ENCODE results near the gene BAX.
A peak's percentile ranks its signal among the peaks of the same experiment; 100 is the strongest.

Gene BAX

DNA sequence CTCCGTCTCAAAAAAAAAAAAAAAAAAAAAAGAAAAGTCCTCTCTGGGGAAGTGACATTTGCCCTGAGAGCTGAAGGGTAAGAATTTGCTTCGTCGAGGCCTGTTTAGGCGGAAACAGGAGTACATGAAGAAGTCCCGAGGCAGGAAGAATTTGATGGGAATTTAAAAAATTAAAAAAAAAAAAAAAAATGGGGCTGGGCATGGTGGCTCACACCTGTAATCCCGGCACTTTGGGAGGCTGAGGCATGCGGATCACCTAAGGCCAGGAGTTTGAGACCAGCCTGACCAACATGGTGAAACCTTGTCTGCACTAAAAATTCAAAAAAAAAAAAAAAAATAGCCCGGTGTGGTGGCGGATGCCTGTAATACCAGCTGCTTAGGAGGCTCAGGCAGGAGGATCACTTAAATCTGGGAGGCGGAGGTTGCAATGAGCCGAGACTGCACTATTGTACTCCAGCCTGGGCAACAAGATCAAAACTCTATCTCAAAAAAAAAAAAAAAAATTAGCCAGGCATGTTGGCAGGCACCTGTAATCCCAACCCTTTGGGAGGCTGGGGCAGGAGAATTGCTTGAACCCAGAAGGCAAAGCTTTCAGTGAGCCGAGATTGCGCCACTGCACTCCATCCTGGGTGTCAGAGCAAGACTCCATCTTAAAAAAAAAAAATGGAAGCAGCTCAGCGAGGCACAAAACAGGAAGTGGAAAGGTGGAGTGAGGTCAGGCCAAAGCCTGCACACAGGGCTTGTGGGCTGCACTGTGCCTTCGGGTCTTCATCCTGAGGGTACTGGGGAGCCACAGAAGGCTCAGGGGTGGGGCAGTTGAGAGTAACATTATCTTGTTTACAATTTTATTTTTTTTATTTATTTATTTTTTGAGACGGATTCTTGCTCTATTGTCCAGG, 4.9 kb downstream of the BAX start:
- no peak for DNase-seq (ENCODE audit: low read depth, low spot score)
- H3K4me3 ChIP-seq (ENCODE audit: low read length): no peak overlapping the region

DNA sequence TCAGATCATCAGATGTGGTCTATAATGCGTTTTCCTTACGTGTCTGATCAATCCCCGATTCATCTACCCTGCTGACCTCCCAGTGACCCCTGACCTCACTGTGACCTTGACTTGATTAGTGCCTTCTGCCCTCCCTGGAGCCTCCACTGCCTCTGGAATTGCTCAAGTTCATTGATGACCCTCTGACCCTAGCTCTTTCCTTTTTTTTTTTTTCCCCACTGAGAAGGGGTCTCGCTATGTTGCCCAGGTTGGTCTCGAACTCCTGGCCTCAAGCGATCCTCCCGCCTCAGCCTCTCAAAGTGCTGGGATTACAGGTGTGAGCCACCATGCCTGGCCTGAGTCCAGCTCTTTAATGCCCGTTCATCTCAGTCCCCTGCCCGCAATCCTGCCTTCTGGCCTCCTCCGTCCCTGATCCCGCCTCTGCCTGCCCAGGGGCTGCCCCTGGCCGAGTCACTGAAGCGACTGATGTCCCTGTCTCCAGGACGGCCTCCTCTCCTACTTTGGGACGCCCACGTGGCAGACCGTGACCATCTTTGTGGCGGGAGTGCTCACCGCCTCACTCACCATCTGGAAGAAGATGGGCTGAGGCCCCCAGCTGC, 6.5 kb downstream of the BAX start:
- no peak overlapping the region for H3K4me3 ChIP-seq (ENCODE audit: low read length)
- DNase-seq (ENCODE audit: low read depth, low spot score): no peak

DNA sequence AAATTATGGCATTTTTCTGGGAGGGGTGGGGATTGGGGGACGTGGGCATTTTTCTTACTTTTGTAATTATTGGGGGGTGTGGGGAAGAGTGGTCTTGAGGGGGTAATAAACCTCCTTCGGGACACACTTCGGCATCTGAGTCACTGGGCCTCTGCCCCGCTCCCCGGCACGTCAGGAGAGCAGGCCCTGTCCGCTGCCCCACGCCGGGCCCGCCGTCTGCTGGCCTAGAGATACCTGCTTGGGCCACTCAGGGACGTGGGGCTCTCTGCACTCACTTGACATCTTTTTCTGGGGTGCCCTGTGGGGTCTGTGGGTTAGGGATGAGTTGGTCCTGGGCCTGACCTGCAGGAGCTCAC, 7.0 kb downstream of the BAX start:
- no peak for DNase-seq (ENCODE audit: low read depth, low spot score)
- no peak overlapping the region for H3K4me3 ChIP-seq (ENCODE audit: low read length)

DNA sequence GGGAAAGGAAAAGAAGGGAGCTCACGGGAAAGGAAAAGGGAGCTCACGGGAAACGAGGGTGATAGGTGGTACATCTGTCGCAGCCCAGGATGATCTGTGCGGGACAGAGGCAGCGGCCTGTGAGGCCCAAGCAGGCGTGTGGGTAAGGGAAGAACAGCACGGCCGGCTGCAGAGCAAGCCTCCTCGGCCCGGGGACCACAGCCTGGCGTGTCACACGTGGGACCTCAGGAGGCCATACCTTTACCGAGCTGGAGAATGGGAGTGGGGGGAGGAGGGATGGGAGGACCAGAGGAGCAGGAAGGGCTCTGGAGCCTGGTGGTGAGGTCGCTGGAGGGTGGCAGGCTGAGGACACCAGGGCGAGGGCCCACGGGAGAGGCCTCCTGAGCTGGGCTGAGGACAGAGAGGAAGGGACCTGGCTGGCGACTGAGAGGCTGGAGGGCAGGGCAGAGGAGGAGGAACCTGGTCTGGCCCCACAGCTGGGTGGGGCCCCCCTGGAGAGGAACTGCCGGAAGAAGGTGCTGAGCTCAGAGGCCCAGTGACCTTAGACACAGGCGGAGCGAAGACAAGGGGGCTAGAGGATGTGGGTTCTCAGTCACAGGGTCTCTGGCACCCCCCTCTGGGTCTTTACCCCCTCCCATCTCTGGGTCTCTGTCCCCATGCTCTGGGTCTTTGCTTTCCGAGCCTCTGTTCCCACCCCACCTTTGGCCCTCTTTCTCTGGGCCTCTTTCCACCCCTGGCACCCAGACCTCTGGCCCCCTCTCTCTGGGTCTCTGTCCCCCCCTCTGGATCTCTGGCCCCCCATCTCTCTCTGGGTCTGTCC, 7.6 kb downstream of the BAX start:
- H3K4me3 ChIP-seq (ENCODE audit: low read length): no peak overlapping the region
- no peak for DNase-seq (ENCODE audit: low read depth, low spot score)

DNA sequence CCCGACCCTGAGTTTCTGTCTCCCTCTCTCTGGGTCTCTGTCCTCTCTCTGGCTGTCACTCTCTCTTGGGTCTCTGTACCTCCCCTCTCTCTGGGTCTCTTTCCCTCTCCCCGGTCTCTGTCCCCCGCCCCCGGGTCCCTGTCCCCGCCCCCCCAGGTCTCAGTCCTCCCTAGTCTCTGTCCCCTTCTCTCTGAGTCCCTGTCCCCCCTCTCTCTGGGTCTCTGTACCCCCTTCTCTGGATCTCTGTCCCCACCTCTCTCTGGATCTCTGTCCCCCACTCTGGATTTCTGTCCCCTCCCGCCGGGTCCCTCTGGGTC, 8.1 kb downstream of the BAX start:
- H3K4me3 ChIP-seq (ENCODE audit: low read length): no peak overlapping the region

DNA sequence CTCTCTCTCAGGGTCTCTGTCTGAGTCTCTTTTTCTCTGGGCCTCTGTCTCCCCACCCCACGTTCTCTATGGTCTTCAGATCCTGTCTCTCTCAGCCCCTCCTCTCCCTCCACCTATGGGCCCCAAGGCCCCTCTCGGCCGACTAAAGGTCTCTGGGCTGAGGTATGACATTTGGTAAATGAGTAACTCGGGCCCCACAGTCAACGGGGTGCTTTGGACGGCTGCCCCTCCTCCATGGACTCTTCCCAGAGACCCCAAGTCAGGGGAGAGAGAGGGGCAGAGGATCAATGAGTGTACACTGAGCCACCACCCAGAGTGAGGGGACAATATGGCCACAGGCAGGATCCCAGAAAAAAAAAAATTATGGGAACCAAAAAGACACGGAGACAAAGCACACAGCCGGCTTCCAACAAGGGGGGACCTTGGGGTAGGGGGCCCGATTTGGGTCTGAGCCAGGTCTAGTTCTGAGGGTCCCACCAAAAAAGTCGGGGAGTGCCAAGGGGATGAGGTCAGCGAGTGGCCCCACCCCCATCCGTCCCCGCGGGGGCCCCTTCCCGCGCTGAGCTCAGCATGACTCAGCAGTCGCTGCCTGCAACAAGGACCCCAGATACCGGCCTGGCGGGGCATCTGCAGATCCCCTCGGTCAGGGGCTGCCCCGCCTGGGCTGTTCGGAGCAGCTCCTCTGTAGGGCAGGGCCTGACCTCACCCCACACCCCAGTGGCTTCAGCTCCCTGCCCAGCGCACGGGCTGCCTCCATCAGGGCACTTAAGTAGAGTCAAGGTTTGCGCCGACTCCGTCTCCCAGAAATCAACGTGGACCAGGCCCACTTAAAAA, 8.9 kb downstream of the BAX start:
- no peak for DNase-seq (ENCODE audit: low read depth, low spot score)
- no peak overlapping the region for H3K4me3 ChIP-seq (ENCODE audit: low read length)

More for the DNA sequence above, 8.1 kb downstream of the BAX start:
- DNase-seq (ENCODE audit: low read depth, low spot score): no peak

DNA sequence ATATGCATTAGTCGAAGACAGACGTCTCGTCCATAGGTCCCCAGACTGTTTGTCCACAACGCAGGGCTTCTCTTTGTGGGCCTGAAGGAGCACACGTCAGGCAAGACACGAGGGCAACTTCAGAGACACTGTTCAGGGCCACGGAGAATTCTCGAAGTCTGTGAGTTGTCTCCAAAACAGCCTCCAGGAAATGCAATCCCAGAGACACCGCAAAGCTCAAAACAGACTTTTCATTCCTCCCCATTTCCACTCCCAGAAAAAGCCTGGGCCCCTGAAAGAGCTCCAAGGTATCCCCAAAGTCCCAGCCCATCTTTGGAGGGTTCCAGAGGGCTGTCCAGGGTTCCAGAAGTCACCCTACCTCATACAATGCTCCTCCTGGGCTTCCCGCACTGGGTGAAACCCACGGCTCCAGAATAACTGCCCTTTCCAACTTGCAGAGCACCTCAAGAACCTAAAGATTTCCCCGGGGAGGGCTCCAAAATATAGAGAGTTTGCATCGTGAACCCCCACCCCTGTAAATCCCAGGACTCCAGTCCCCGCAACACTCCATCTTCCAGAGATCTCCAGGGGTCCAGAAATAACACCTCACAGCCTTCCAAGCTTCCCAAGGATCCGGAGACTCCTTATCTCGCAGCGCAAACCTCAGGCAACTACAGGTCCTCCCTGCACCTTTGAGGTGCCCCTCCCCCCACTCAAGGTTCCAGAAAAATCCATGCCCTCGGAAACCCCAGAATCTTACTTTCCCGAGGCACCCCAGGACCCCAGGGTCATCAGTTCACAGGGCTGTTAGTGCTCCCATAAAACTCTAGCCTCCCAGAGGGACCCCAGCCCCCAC, 9.7 kb downstream of the BAX start:
- no peak for DNase-seq (ENCODE audit: low read depth, low spot score)
- peak overlapping the region; percentile 78 for H3K4me3 ChIP-seq (ENCODE audit: low read length)

DNA sequence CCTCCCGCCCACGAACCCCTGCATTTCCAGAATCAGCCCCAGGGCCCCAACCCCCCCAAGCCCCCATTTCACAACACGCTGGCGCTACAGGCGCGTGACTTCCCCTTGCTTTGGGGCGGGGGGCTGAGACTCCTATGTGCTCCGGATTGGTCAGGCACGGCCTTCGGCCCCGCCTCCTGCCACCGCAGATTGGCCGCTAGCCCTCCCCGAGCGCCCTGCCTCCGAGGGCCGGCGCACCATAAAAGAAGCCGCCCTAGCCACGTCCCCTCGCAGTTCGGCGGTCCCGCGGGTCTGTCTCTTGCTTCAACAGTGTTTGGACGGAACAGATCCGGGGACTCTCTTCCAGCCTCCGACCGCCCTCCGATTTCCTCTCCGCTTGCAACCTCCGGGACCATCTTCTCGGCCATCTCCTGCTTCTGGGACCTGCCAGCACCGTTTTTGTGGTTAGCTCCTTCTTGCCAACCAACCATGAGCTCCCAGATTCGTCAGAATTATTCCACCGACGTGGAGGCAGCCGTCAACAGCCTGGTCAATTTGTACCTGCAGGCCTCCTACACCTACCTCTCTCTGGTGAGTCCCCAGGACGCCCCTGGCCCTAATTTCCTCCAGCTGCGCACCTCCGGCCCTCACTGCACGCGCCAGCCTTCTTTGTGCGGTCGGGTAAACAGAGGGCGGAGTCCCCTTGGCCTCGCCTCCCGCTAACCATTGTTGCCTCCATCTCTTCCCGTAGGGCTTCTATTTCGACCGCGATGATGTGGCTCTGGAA, 10.5 kb downstream of the BAX start, which contains the start of gene FTL:
Gene FTL (plus strand): TSS at position 270 of the 766 bp plus-strand sequence. CDS start 199 bp downstream, at position 469.
- DNase-seq (ENCODE audit: low read depth, low spot score): peak; percentile 88

DNA sequence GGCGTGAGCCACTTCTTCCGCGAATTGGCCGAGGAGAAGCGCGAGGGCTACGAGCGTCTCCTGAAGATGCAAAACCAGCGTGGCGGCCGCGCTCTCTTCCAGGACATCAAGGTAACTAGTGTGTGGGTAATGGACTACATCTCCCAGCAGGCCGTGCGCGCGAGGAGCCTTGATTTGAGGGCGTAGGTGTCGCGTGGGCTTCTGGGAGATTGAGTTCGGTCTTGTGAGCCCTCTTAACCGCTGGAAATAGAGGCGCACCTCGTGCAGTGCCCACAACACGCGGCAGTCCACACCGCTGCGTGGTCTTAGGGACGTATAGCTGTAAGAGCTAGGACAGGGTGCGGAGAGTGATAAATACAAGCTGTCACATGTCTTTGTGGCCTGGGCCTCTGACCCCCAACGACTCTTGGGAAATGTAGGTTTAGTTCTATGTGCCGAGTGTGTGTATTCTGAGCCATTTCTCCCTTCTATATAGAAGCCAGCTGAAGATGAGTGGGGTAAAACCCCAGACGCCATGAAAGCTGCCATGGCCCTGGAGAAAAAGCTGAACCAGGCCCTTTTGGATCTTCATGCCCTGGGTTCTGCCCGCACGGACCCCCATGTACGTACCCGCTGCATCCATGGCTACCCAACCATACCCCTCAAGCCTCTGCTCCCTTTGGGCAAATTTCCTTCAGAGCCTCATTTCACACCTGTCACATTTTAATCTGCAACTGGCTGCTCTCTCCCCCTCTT, 11.3 kb downstream of the BAX start:
- peak overlapping the region; percentile 78 for H3K4me3 ChIP-seq (ENCODE audit: low read length)
- peak; percentile 91 for DNase-seq (ENCODE audit: low read depth, low spot score)

More for the DNA sequence above, 10.5 kb downstream of the BAX start, which contains the start of gene FTL:
- peak within 1 kb of the TSS; percentile 78 for H3K4me3 ChIP-seq (ENCODE audit: low read length)

DNA sequence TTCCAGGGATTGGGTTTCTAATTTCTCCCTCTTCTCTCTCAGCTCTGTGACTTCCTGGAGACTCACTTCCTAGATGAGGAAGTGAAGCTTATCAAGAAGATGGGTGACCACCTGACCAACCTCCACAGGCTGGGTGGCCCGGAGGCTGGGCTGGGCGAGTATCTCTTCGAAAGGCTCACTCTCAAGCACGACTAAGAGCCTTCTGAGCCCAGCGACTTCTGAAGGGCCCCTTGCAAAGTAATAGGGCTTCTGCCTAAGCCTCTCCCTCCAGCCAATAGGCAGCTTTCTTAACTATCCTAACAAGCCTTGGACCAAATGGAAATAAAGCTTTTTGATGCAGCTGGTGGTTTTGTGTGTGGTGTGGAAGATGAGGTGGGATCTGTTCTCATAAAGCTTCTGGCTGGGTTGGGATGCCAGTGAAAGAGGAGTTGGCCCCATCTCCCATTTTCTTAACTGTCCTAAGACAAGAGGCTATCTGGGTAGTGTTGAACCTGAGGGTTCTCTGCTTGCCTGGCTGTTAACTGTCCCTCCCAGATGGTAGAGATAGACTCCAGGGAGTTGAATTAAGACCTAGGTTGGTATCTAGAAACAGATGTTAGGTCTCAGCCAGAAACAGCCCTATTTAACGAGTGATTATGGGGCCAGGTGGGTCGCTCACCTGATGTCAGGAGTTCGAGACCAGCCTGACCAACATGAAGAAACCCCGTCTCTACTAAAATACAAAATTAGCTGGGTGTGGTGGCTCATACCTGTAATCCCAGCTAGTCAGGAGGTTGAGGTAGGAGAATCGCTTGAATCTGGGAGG, 12.1 kb downstream of the BAX start:
- no peak for DNase-seq (ENCODE audit: low read depth, low spot score)
- H3K4me3 ChIP-seq (ENCODE audit: low read length): peak overlapping the region; percentile 78

DNA sequence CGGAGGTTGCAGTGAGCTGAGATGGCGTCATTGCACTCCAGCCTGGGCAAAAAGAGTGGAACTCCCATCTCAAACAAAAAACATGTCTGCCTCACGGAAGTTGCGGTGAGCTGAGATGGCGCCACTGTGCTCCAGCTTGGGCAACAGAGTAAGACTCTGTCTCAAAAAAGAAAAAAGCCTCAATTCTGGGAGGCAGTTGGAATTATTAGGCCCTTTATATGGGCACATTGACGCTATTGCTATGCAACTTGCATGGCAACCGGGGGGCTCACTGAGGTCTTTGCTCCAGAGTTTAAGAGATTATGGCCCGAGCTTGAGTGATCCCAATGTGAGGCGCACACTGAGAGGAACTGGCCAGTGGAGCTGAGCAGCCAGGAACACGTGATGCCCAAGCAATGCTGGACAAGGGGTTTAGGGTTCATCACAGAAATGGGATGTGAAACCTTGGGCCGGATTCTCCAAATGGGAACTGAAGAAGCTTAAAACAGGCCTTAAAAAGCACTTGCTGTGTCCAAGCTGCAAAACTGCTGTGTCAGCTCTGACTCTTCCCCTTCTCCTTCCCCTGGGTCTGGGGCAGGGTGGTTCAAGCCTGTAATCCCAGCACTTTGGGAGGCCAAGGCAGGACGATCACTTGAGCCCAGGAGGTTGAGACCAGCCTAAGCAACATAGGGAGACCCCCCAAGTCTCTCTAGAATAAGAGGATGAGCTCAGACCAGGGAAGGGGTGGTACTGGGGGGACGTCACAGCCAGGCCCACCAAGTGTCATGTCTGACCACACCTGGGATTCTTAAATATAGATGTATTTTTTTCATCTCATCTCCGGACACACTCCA, 12.9 kb downstream of the BAX start:
- no peak overlapping the region for H3K4me3 ChIP-seq (ENCODE audit: low read length)
- no peak for DNase-seq (ENCODE audit: low read depth, low spot score)

DNA sequence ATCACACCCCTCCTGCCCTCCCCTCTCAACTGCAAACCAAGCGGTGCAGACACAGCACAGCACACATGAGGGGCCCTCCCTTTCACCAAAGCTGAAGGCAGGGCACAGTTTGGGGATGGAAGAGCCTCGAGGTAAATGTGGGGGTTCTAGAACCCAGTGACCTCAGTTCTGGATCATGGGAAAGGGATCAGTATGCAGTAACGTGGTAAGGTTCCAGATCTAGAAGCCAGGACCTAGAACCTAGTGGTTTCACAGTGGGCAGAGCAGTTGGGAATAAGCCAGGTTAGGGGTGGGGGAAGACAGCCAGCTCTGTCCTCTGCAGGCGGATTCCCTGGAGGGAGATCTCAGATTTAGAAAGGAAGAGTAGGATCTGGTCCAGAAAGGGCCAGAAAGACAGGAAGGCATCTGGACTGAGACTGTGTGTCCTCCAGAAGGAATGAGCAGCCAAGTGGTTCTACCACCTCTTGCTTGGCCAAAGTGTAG, 13.5 kb downstream of the BAX start:
- DNase-seq (ENCODE audit: low read depth, low spot score): no peak
- no peak overlapping the region for H3K4me3 ChIP-seq (ENCODE audit: low read length)

DNA sequence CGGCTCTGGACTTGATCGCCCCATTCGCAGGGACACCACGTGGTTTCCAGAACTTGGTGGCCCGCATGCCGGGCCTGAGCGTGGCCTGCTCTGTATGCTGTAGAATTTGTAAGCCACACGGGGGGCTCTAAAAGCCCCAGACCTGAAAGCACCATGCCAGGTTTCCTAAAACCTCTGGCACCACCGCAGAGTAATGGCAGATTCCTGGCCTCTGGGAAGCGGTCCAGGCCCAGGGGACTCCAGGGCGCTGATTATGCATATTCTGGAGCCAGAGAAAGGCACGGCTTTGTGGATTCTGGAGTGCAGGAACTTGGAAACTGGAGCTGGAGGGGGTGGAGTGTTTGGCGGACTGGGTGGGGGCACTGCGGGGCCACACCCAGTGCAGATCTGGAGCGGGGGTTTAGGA, 14.1 kb downstream of the BAX start:
- no peak for DNase-seq (ENCODE audit: low read depth, low spot score)
- H3K4me3 ChIP-seq (ENCODE audit: low read length): no peak overlapping the region

DNA sequence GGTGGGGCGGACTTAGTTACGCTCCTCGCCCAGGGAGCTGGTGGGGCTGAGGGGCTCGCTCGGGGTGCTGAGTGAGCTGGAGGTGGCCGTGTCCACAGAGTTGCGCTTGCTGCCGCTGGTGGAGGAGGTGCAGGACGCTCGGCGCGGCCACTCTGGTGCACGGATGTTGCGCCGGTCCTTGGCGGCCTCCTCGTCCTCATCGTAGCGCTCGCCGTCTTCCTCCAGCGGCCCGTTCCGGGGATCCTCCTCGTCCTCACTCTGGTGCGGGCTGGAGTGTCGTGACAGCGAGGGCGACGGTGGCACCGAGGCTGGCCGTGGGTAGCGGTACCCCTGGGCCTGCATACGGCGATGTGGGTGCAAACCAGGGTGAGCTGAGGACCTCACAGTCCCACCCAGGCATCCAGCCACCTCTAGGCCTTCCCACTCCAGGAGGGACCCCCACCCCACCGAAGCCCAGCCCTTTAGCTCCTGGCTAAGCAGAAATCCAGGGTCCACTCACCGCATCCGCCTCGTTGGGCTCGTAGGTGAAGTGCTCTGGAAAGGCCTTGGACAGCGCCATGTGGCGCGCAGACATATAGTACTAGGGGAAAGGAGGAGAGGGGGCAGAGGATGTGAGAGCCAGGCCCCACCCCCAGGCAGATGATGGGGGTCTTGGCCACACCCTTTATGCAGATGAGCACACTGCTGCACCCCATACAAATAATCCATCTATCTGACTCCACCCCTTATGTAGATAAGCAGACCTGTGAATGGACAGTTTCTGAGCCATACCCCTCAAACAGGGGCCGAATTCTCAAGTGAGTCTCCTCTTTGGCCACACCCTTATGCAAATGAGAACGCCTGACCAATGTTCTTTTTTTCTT, 14.8 kb downstream of the BAX start:
- H3K4me3 ChIP-seq (ENCODE audit: low read length): no peak overlapping the region
- DNase-seq (ENCODE audit: low read depth, low spot score): peak; percentile 85

All from Jurkat, Clone E6-1 (cell line).